Upper lobe of left lung (tissue), 4 donors: Measurements from ENCODE around the gene SGIP1.

Source experiments
- POLR2A ChIP-seq, 4 donors: fragments of 450-650 bp; IDR thresholded peaks; one replicate each; pipeline ENCODE4 v1.5.1; 2016 to 2017; ENCODE audit warnings: antibody characterized with exemption in 4 of 4, mild to moderate bottlenecking in 2 of 4
- TF ChIP-seq, protein P1 (sequence below), 6 experiments: fragments of 450-650 bp in 4 of 6; fragments of 200-600 bp in 2 of 6; sonication (generic) in 2 of 6; IDR thresholded peaks; one replicate each; pipeline ENCODE4 v1.5.1; 2016 to 2019; ENCODE audit warnings: antibody characterized with exemption in 6 of 6

- TF ChIP-seq, protein P1, sequence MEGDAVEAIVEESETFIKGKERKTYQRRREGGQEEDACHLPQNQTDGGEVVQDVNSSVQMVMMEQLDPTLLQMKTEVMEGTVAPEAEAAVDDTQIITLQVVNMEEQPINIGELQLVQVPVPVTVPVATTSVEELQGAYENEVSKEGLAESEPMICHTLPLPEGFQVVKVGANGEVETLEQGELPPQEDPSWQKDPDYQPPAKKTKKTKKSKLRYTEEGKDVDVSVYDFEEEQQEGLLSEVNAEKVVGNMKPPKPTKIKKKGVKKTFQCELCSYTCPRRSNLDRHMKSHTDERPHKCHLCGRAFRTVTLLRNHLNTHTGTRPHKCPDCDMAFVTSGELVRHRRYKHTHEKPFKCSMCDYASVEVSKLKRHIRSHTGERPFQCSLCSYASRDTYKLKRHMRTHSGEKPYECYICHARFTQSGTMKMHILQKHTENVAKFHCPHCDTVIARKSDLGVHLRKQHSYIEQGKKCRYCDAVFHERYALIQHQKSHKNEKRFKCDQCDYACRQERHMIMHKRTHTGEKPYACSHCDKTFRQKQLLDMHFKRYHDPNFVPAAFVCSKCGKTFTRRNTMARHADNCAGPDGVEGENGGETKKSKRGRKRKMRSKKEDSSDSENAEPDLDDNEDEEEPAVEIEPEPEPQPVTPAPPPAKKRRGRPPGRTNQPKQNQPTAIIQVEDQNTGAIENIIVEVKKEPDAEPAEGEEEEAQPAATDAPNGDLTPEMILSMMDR (IDR thresholded peaks at IDR 0.05), result no peak
- no peak for TF ChIP-seq POLR2A (IDR thresholded peaks at IDR 0.05)
Measured at GRCh38 chr1:66535853-66536252, 1.9 kb downstream of the SGIP1 start.
